Endothelial cell of umbilical vein (primary cell): ENCODE data around the gene SRPK2. TPM values are rescaled to one million over a fixed set of nuclear protein-coding genes. Genes with fewer than 3 reads are reported as not detected.

Experiments
- BruUV-seq: library from RNA; stranded (reverse); fragments of 400-500 nt; replicated peaks from 2 replicates; lab custom pipeline; 2021; lab: Mats Ljungman, UMichigan
- CTCF ChIA-PET: fragments of 300-600, 350-600 bp; sonication (Branson Sonifier 250); formaldehyde crosslinking; loops from one replicate; lab custom pipeline; 2021; ENCODE audit warnings: antibody characterized with exemption, inconsistent platforms; lab: Charles Lee
- POLR2A ChIA-PET: fragments of 300-600, 350-600 bp; sonication (Branson Sonifier 250); formaldehyde crosslinking; loops from one replicate; lab custom pipeline; 2021; ENCODE audit warnings: antibody characterized with exemption, inconsistent platforms; lab: Charles Lee
- DNase-seq: peaks from one replicate; pipeline ENCODE4 v3.0.0-alpha.2; 2011; ENCODE audit warnings: low read depth, low spot score
- FAIRE-seq: peaks from 2 replicates; lab custom pipeline; 2011; peaks lifted over from hg19 to GRCh38; lab: Jason Lieb, UNC
- H2AFZ ChIP-seq: 2 replicates; pipeline ENCODE4 v1.6.0; 2012; ENCODE audit warnings: low read depth, low read length, control low read depth, inconsistent platforms
- H3K27ac ChIP-seq: 2 replicates; pipeline ENCODE4 v1.5.1; 2011; ENCODE audit warnings: low read depth, mild to moderate bottlenecking, control low read depth, low read length, moderate library complexity; ENCODE audit not compliant: insufficient read depth
- H3K27me3 ChIP-seq, 2 experiments: 2 replicates each; pipeline versions ENCODE4 v1.6.0 to v1.6.1; 2011; ENCODE audit warnings: low read length in 2 of 2, mixed read lengths in 1 of 2; ENCODE audit not compliant: control insufficient read depth in 2 of 2, insufficient read depth in 2 of 2
- H3K36me3 ChIP-seq, 2 experiments: 2 replicates in 1 of 2; 3 replicates in 1 of 2; pipeline ENCODE4 v1.5.1; 2011; ENCODE audit warnings: low read length in 2 of 2, mild to moderate bottlenecking in 1 of 2, moderate library complexity in 1 of 2; ENCODE audit not compliant: control insufficient read depth in 2 of 2, insufficient read depth in 2 of 2; ENCODE audit errors: extremely low read depth in 1 of 2
- H3K4me1 ChIP-seq: 3 replicates; pipeline ENCODE4 v1.5.1; 2011; ENCODE audit warnings: mild to moderate bottlenecking, low read length; ENCODE audit not compliant: control insufficient read depth, insufficient read depth; ENCODE audit errors: extremely low read depth
- H3K4me2 ChIP-seq: 2 replicates; pipeline ENCODE4 v1.6.1; 2011; ENCODE audit warnings: low read length, control low read depth, mixed read lengths; ENCODE audit not compliant: insufficient read depth
- H3K4me3 ChIP-seq, 3 experiments: fragments of 200-600 bp in 1 of 3; sonication (generic), shearing (Covaris generic) in 1 of 3; replicated peaks in 1 of 3; 2 replicates each; pipeline ENCODE4 v1.5.1; 2011 to 2016; ENCODE audit warnings: control low read depth in 3 of 3, low read length in 3 of 3, mild to moderate bottlenecking in 2 of 3, inconsistent platforms in 1 of 3, low read depth in 1 of 3, moderate library complexity in 1 of 3; ENCODE audit not compliant: insufficient read depth in 1 of 3
- H3K79me2 ChIP-seq: 2 replicates; pipeline ENCODE4 v1.6.0; 2012; ENCODE audit warnings: low read length, inconsistent platforms; ENCODE audit not compliant: control insufficient read depth, insufficient read depth
- H3K9ac ChIP-seq: replicated peaks from 2 replicates; pipeline ENCODE3; 2011; ENCODE audit warnings: low read length, control low read depth; ENCODE audit not compliant: insufficient read depth; ENCODE audit errors: extremely low read depth
- H3K9me1 ChIP-seq: replicated peaks from 3 replicates; pipeline ENCODE4 v1.6.0; 2011; ENCODE audit warnings: mild to moderate bottlenecking, low read length; ENCODE audit not compliant: control insufficient read depth, insufficient read depth; ENCODE audit errors: extremely low read depth
- H3K9me3 ChIP-seq: replicated peaks from 2 replicates; pipeline ENCODE4 v1.5.1; 2012; ENCODE audit warnings: low read length, inconsistent platforms; ENCODE audit not compliant: control insufficient read depth, insufficient read depth
- H4K20me1 ChIP-seq: replicated peaks from 2 replicates; pipeline ENCODE3; 2011; ENCODE audit warnings: mild to moderate bottlenecking, low read length; ENCODE audit not compliant: control insufficient read depth, insufficient read depth; ENCODE audit errors: extremely low read depth
- EZH2 ChIP-seq: IDR thresholded peaks from 2 replicates; pipeline ENCODE4 v1.6.1; 2012; ENCODE audit warnings: borderline replicate concordance, low read depth, mild to moderate bottlenecking, moderate library complexity, low read length, inconsistent platforms; ENCODE audit not compliant: severe bottlenecking
- FOS ChIP-seq: IDR thresholded peaks from 2 replicates; pipeline ENCODE4 v1.6.1; 2011; ENCODE audit warnings: mild to moderate bottlenecking, low read length, moderate library complexity, borderline replicate concordance; ENCODE audit not compliant: insufficient read depth
- GATA2 ChIP-seq: IDR thresholded peaks from 2 replicates; pipeline ENCODE4 v1.7.0; 2011; ENCODE audit warnings: low read depth, mild to moderate bottlenecking, moderate library complexity, mixed read lengths, low read length; ENCODE audit not compliant: insufficient read length, insufficient read depth
- JUN ChIP-seq: IDR thresholded peaks from 2 replicates; pipeline ENCODE4 v1.6.1; 2011; ENCODE audit warnings: borderline replicate concordance, low read depth; ENCODE audit not compliant: insufficient read length, insufficient read depth
- MAX ChIP-seq: IDR thresholded peaks from 2 replicates; pipeline ENCODE4 v1.6.1; 2011; ENCODE audit not compliant: insufficient read depth, insufficient read length
- MYC ChIP-seq: IDR thresholded peaks from one replicate; pipeline ENCODE4 v1.6.1; 2011; ENCODE audit warnings: mild to moderate bottlenecking, low read depth, low read length
- POLR2A ChIP-seq: IDR thresholded peaks from 2 replicates; pipeline ENCODE4 v1.6.1; 2012; ENCODE audit warnings: low read depth, mild to moderate bottlenecking, control low read depth, low read length
- POLR2AphosphoS5 ChIP-seq: IDR thresholded peaks from 2 replicates; pipeline ENCODE4 v1.6.1; 2012; ENCODE audit warnings: low read depth, mild to moderate bottlenecking, control low read depth, low read length, moderate library complexity; ENCODE audit not compliant: insufficient read depth
- dilution Hi-C: fragments of 300-500 bp; cut with MboI; formaldehyde crosslinking; loops from one replicate; pipeline ENCODE4 v1.15.0; 2019; ENCODE audit warnings: low sequenced_read_pairs; ENCODE audit not compliant: extremely low pct_ligation_motif_present
- intact Hi-C: fragments of 100-400 bp; cut with micrococcal nuclease; formaldehyde crosslinking; loops from one replicate; pipeline ENCODE4 v1.10.0; 2022
- polyA plus RNA-seq, 4 experiments: library from polyadenylated mRNA; depleted of rRNA in 3 of 4; stranded (reverse) in 3 of 4; unstranded in 1 of 4; fragments of >200 nt; gene quantifications; 2 replicates each; pipeline versions ENCODE4 v1.2.1 to v1.2.3, GENCODE V29; 2011 to 2012; ENCODE audit warnings: missing spikeins in 1 of 4
- total RNA-seq: library from RNA; stranded (reverse); gene quantifications from 2 replicates; pipeline ENCODE4 v1.2.3, GENCODE V29; 2021
- TF ChIP-seq, protein P1 (sequence below), 2 donors: IDR thresholded peaks; 1 replicate in 1 of 2; 2 replicates in 1 of 2; pipeline ENCODE4 v1.5.1; 2011; ENCODE audit warnings: low read length in 2 of 2, mild to moderate bottlenecking in 2 of 2, moderate library complexity in 2 of 2, control low read depth in 1 of 2, inconsistent platforms in 1 of 2, low read depth in 1 of 2; ENCODE audit not compliant: insufficient read depth in 1 of 2; ENCODE audit errors: extremely low read depth in 1 of 2

Gene SRPK2
- total and polyA plus RNA-seq, 2 donors (not counting 3 experiments of a cell fraction or from before 2014, with no cell fraction given): 13.4 to 55.2 TPM

GRCh38 chr7:105196473-105196872 is 192.2 kb downstream of the SRPK2 start:
- Histone ChIP-seq H2AFZ (no peak overlapping the region), H3K4me2 (no peak overlapping the region), H3K79me2 (peaks cover 2% of the 10 kb centered on the region), H3K4me3 (no peak overlapping the region), H3K4me1 (no peaks in the 10 kb centered on the region), H4K20me1 (no peaks in the 10 kb centered on the region), H3K9ac (no peak overlapping the region), H3K9me3 (no peaks in the 10 kb centered on the region), H3K27ac (no peak overlapping the region), H3K27me3 (no peaks in the 10 kb centered on the region), H3K9me1 (no peaks in the 10 kb centered on the region), H3K36me3 (no peaks in the 10 kb centered on the region)
- intact Hi-C loops (no loop called here), dilution Hi-C loops (no loop called here)
- DNase-seq (no peak), FAIRE-seq (no peak)
- POLR2A ChIA-PET: no interaction called here
- CTCF ChIA-PET: interaction anchor here (1.1 kb wide), 1 partner anchor 9 kb away, joined by 4 read pairs; no protein-coding TSS in a partner anchor
- BruUV-seq: no TSS peak
- TF ChIP-seq, protein P1, sequence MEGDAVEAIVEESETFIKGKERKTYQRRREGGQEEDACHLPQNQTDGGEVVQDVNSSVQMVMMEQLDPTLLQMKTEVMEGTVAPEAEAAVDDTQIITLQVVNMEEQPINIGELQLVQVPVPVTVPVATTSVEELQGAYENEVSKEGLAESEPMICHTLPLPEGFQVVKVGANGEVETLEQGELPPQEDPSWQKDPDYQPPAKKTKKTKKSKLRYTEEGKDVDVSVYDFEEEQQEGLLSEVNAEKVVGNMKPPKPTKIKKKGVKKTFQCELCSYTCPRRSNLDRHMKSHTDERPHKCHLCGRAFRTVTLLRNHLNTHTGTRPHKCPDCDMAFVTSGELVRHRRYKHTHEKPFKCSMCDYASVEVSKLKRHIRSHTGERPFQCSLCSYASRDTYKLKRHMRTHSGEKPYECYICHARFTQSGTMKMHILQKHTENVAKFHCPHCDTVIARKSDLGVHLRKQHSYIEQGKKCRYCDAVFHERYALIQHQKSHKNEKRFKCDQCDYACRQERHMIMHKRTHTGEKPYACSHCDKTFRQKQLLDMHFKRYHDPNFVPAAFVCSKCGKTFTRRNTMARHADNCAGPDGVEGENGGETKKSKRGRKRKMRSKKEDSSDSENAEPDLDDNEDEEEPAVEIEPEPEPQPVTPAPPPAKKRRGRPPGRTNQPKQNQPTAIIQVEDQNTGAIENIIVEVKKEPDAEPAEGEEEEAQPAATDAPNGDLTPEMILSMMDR (IDR thresholded peaks at IDR 0.05; ENCODE audit: extremely low read depth in 1 of 2, insufficient read depth in 1 of 2, low read depth in 1 of 2, low read length in 2 of 2): no peak
- TF ChIP-seq EZH2 (no peak), FOS (no peak), POLR2AphosphoS5 (no peak), MAX (no peak)

DNA sequence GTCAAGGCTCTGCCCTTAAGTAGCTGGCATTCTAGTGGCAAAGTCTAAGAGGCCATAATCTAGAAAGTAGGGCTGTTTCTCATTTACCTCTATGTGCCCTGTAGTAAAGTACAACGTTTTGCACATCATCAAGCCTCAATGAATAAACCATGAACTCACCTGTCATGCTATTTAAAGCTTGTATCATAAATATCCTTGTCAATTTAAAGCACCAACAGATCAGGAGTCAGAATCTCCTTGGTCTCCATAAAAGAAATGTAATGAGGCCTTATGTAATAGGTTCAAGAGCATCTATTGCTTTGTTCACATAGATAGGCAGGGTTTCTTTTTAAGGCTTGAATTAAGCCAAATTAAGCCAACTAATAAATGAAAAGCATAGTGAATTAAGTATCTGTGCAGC is 192.8 kb downstream of the SRPK2 start:
- Histone ChIP-seq H3K27me3 (no peaks in the 10 kb centered on the region), H3K9ac (no peak overlapping the region), H2AFZ (no peak overlapping the region), H3K9me3 (no peaks in the 10 kb centered on the region), H3K9me1 (no peaks in the 10 kb centered on the region), H3K27ac (no peak overlapping the region), H3K36me3 (no peaks in the 10 kb centered on the region), H3K79me2 (peaks cover 4% of the 10 kb centered on the region), H3K4me1 (no peaks in the 10 kb centered on the region), H3K4me3 (no peak overlapping the region), H4K20me1 (no peaks in the 10 kb centered on the region), H3K4me2 (no peak overlapping the region)
- ChIA-PET CTCF (interaction anchor here (1.1 kb wide), 1 partner anchor 9 kb away, joined by 4 read pairs; no protein-coding TSS in a partner anchor), POLR2A (no interaction called here)
- no TSS peak for BruUV-seq
- intact Hi-C loops: no loop called here
- FAIRE-seq (no peak), DNase-seq (no peak)
- dilution Hi-C loops: no loop called here
- no peak for TF ChIP-seq MYC
- no peak for TF ChIP-seq GATA2
- no peak for TF ChIP-seq JUN
- TF ChIP-seq FOS: no peak
- TF ChIP-seq, protein P1 (IDR thresholded peaks at IDR 0.05; ENCODE audit: extremely low read depth in 1 of 2, insufficient read depth in 1 of 2, low read depth in 1 of 2, low read length in 2 of 2): no peak
- TF ChIP-seq POLR2AphosphoS5: no peak
- no peak for TF ChIP-seq POLR2A
- no peak for TF ChIP-seq EZH2
